Adipose tissue (tissue), 3 donors: ENCODE data around the gene SLC22A17. TPM values are rescaled to one million over a fixed set of nuclear protein-coding genes. Genes with fewer than 3 reads are reported as not detected.
"Not testable (repeated sequence)": the region's sequence is repeated elsewhere in the genome, so short reads cannot be mapped to it uniquely, and the experiment has no call there.

Experiments used
- H3K27ac ChIP-seq: one replicate; pipeline ENCODE4 v1.5.1; 2013; ENCODE audit warnings: low read depth, low read length
- WGBS, 3 donors: extraction: QIAGEN DNeasy Blood & Tissue Kit; methylation state at CpG; one replicate each; pipeline ENCODE4 v1.1.7; 2013; 5-methylcytosine and 5-hydroxymethylcytosine counted together
- polyA plus RNA-seq, 3 donors: library from polyadenylated mRNA; stranded (reverse); fragments of 200-250 nt; gene quantifications; one replicate each; pipeline ENCODE4 v1.2.3, GENCODE V29; 2013
- donor health status: healthy with polysubstance abuse.
- donor health status: Bipolar disorder and iron deficiency.
- donor health status: healthy.

The SLC22A17 gene
- 1 to 10 TPM; 8.4 to 9.9 (median 9.5) TPM for polyA plus RNA-seq

DNA sequence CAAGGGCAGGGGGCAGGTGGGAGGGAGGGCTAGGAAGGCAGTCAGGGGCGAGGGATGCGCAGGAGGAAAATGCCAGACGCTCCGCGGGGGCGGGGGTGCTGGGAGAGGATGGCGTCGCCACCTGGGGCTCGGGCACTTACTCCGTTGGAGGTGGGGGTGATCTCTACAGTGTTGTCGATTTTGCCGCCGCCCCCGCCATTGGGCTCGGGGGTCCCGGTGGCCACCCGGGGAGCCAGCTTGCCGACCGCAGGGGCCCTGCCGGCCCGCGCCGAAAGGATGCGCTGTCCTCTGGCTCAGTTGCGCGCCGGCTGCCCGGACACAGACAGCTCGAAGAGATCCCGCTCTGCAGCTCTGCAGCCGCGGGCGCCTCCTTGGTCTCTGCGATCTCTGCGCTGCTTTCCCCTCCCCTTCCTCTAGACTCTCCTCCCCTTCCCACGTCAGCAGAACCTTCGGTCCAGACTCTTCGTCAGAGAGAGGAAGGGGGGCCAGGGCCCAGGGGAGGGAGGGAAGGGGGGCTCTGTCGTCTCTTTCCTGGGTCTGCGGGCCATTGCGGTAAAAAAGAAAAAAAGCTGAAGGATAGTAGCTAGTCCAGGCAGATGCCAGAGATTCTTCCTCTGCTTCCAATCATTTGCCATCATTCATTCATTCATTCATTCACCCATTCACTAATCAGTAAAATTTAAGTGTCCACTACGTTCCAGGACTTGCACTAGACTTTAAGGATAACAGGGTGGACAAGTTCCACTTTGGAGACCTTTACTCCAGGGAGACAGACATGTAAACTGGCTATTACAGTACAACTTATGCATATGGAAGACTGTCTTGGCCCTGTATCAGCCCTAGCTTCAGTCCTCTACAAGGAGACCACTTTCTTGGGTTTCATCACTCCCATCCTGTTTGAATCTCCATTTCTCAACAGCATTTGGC is at the start of gene SLC22A17:
SLC22A17 (minus strand) TSS at position 382 of the 927 bp plus-strand sequence.
- no peak within 1 kb of the TSS for H3K27ac ChIP-seq
- 1 to 2% (median 2%) methylated on average over 31 to 42 of the region's 42 CpGs for WGBS, 3 donors

DNA sequence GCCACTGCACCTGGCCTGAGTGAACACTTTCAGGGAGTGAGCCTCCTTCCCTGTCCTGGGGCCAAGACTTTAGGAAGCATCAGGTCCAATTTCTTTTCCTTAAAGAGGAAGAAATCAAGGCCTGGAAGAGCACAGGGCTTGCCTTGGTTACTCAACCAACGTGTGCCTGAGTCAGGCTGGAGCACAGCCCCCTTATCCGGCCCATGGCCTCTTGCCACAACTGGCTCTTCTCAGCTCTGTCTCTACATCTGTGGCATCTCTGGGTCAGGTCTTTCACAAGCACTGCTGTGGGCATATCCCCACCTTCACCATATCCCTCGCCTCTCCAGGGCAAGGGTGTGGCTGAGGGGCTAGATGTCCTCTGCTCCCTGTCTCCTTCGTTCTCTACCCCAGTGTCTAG is 48.6 kb upstream of the SLC22A17 start:
- H3K27ac ChIP-seq: no peak overlapping the region
- 58 to 82% (median 70%) methylated on average over 4 of the region's 4 CpGs for WGBS, 3 donors

DNA sequence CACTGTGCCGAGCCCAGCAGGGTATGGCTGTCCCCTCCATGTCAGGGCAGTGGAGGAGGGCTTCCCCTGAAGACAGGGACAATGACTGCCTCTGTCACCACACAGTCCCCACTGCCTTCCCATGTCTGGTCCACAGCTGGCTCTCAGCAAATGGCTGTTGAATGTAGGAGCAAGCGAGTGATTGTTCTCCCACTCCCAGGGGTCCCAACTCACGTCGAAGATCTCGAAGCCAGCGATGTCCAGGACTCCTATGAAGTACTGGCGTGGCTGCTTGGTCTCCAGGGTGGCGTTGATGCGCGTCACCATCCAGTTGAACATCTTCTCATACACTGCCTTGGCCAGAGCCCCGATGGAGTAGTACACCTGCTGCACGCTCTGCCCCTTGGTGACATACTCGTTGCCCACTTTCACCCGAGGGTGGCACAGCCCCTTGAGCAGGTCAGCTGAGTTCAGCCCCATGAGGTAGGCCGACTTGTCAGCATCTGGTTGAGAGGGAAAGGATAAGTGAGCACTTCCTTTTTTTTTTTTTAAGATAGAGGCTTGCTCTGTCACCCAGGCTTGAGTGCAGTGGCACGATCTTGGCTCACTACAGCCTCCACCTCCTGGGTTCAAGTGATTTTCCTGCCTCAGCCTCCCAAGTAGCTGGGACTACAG is 47.9 kb upstream of the SLC22A17 start:
- not testable (repeated sequence) for H3K27ac ChIP-seq
- 79 to 93% (median 85%) methylated on average over 16 of the region's 16 CpGs for WGBS, 3 donors

DNA sequence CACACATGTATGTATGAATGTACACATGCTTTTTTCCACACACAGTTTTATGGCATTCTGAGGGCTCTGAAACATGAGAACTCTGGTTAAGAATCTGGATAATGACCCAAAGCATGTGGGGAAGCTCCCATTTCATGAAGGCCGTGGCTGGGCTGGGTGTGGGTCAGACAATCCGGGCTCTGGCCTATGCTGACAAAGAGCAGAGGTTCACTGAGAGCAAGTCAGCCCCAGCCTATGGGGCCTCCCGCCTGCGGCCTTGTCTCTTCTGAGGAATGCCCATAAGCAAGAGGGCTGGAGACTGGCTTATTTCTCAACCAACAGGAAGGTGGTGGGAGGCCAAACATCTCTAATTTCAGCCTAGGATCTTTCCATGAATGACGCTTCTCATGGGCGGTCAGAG is 46.9 kb upstream of the SLC22A17 start:
- WGBS, 3 donors: 71 to 83% (median 76%) methylated on average over 6 of the region's 6 CpGs
- no peak overlapping the region for H3K27ac ChIP-seq

DNA sequence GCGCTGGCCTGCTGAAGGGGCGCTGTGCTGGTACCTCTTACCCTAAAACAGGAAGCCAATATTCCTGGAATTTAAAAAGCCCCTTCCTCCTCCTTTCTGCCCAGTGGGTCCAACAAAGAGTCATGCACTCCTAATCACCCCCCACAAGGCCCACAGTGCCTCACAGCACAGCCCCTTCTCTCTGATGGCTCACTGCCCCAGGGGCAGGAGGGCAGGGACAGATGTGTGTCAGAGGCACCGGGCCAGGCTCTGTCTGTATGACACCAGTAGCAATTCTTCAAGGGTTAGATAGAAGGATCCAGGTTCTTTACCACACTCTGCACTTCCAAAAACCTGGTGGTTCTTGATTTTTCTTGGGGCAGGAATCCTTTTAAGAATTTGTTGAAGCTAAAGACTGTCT is 46.4 kb upstream of the SLC22A17 start:
- 87 to 90% (median 87%) methylated on average over 3 of the region's 3 CpGs for WGBS, 3 donors
- H3K27ac ChIP-seq: no peak overlapping the region

DNA sequence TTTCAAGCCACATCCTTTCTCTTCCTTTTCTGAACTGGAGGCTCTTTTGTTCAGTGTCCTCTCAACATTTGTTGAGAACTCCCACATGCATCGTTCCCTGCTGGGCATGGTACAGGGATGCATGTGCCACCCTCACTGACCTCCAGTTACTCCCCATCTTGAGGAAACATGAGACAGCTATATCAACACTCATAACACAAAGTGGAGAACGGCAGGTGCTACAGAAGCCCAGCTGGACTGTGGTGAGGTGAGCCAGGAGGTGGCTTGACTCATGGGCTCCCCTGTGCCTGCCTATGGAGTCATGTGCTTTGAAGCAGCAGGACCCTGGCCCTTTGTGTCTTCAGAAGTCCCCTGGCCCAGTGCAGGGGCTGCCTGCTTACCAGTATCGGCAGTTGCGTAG is 45.7 kb upstream of the SLC22A17 start:
- H3K27ac ChIP-seq: no peak overlapping the region
- 79 to 87% (median 85%) methylated on average over 4 of the region's 4 CpGs for WGBS, 3 donors

DNA sequence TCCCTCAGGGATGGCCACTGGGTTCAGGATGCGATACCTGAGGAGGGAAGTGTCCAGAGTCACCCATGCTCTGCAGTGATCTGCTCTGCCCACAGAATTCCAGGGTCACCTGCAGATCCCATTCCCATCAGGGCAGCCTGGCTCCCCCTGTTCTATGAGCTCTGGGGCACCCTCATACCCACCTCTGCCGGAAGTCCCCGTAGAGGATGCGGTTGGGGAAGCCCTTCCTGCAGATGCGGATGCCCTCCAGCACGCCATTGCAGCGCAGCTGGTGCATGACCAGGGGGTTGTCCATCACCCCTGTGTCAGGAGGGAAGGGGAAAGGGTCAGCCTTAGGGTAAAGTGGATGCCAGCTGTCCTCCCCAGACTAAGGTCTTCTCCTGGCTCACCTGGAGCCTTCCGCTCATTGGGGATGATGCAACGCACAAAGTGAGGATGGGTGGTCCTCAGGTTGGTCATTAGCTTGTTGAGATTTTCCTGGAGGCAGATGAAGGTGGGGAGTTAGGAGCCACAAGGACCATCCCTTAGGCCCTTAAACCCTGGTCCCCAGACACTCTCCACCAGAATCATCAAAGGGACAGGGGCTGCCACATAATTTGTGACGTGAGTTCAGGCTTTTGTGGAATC is 44.2 kb upstream of the SLC22A17 start:
- no peak overlapping the region for H3K27ac ChIP-seq
- 90 to 95% (median 91%) methylated on average over 10 of the region's 10 CpGs for WGBS, 3 donors

DNA sequence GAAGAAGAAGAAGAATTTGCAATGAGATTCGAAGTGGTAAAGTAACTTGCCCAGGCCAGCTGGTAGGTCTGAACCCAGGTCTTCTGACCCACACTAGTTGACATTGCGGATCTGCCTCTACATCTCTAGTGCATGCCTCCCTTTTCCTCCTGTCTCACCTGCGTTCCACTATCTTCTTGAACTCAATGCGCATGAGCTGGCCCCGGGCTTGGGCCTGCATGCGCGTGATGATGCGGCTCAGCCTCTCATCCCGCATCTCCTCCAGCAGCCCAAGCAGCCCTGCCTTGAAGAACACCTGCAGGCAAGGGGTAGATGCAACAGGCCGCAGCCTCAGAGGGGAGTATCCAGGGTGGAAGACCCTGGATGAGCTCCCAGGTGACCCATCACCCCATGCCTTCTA is 43.4 kb upstream of the SLC22A17 start:
- WGBS, 3 donors: 90 to 93% (median 91%) methylated on average over 10 of the region's 10 CpGs
- H3K27ac ChIP-seq: no peak overlapping the region

DNA sequence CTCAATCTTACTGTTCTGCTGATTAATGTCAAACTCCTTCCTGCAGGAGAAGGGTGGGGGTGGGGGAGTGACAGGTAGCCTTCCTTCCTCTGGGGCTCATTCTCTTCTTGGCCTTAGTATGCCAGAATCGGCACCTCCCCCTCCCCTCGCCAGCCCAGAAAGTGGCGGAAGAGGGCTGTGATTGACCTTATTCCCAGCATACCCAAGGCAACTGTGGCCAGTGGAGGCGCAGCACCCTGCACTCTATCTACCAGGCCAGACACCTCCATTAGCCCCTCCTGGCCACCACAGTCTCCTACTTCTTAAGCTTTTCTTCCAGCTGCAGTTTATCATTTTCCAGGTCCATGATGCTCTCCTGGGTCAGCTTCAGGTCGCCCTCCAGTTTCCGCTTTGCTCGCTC is 39.9 kb upstream of the SLC22A17 start:
- WGBS, 3 donors: 70 to 77% (median 71%) methylated on average over 7 of the region's 7 CpGs
- H3K27ac ChIP-seq: no peak overlapping the region

DNA sequence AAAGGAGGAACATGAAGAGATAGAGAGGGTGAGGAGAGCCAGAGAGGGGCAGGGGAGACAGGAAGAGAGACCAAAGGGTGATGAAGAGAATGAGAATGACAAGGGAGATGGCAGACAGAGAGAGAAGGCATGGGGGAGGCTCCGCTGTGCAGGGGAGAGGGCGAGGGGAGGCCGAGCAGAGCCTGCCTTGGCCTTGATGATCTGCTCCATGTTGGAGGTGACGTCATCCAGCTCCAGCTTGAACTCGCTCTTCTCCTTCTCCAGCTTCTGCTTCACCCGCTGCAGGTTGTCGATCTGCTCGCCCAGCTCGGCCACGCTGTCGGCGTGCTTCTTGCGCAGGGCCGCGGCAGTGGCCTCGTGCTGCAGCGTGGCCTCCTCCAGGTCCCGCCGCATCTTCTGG is 37.2 kb upstream of the SLC22A17 start:
- not testable (repeated sequence) for H3K27ac ChIP-seq
- 81 to 86% (median 83%) methylated on average over 3 to 4 of the region's 19 CpGs for WGBS, 3 donors

DNA sequence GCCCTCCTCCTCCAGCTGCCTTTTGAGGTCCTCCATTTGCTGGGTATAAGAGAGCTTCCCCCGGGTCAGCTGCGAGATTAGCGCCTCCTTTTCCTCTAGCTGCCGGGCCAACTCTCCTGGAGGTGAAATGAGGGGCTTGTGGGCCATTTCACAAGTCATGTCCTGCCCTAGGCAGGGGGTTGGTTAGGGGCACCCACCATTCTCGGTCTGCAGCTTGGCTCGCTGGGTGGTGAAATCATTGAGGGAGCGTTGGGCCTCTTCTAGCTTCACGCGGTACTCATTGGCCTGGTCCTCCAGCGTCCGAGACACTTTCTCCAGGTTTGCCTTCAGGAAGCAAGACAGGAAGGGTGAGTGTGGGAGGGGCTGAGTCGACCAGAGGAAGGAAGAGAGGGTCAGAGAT is 36.7 kb upstream of the SLC22A17 start:
- WGBS, 3 donors: 54 to 78% (median 59%) methylated on average over 12 of the region's 12 CpGs
- H3K27ac ChIP-seq: no peak overlapping the region

DNA sequence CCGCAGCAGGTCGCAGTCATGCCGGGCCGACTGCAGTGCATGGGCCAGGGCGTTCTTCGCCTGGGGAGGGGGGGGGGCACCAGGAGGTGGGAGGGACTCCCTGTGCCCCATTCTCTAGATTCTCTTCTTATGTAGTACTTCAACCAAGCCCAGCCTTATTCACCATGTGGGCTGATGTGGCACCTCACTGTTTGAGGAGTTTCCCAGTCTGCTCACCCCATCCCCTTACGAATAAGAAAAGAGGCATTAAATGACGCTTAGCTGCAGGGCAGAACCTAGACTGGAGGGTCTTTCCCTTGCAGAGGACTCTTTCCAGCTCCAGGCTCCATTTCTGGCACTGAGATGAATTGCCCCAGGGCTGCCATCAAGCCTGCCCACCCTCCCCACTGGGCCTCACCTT is 36.3 kb upstream of the SLC22A17 start:
- H3K27ac ChIP-seq: no peak overlapping the region
- 84 to 94% (median 89%) methylated on average over 8 of the region's 8 CpGs for WGBS, 3 donors

DNA sequence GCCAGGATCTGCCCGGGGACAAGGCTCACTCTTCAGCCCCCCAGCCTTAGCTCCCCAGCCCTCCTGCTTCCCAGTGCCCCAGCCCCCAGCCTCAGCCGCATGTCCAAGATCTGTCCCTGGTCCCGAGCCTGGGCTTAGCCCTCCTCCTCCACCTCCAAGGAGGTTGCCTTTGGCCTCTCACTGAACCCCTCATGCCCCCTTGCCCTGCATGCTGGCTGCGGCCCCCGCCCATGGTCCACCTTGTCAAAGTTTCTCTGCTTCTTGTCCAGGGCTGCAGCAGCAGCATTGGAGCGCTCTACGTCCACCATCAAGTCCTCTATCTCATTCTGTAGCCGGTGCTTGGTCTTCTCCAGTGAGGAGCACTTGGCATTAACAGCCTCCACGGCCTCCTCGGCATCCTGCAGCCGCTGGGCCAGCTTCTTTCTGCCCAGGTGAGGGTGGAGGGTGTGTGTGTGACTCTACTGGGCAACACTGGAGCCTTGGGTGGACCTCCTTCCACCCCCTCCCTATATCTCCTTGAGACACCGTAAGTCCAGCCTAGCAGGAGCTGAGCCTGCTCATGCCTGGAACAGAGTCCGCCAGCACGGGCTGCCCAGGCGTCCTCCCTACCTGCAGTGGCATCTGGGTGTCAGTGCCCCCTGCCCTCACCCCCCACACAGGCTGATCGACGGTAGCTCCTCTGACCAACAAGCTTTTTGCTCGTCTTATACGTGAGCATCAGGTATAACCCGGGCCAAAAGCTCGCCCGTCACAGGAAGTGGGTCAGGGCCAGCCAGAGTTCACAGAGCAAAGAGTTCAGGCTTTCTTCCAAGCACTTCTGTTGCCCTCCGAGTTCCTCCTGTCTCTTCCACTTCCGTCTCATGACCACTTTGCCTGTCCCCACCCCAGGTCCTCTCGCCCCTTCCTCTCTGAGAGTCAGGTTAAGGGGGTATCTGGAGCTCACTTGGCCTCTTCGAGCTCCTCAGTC is 35.5 kb upstream of the SLC22A17 start:
- 75 to 81% (median 78%) methylated on average over 24 to 26 of the region's 26 CpGs for WGBS, 3 donors
- H3K27ac ChIP-seq: no peak overlapping the region

DNA sequence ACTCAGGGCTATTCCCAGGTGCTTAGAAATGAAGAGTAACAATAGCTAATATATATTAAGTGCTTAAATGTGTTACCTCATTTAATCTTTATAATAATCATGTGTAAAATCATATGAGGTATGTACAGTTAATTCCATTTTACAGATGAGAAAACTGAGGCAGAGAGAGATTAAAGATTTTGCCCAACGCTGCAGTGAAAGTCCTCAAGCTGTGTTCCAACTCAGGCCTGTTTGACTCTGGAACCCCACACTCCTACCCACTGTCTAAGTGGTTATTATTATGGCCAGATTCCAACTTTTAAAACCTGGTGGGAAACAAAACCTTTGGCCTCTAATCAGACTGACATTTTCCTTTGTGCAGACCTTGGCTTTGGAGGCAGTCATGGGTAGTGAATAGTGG is 34.3 kb upstream of the SLC22A17 start:
- 90 to 97% (median 97%) methylated on average over 1 of the region's 1 CpG for WGBS, 3 donors
- no peak overlapping the region for H3K27ac ChIP-seq

DNA sequence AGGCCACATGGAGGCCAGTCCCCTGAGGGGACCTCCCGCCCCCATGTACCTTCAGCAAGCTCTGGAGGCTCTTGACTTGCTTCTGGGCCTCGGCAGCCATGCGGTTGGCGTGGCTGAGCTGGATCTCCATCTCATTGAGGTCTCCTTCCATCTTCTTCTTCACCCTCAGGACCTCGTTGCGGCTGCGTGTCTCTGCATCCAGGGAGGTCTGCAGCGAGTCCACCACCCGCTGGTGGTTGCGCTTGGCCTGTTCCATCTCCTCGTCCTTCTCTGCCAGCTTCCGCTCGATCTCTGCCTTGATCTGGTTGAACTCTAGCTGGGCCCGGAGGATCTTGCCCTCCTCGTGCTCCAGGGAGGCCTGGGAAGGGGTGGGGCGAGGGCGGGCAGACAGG is 33.6 kb upstream of the SLC22A17 start:
- not testable (repeated sequence) for H3K27ac ChIP-seq
- WGBS, 3 donors: 86 to 89% (median 88%) methylated on average over 17 of the region's 17 CpGs

DNA sequence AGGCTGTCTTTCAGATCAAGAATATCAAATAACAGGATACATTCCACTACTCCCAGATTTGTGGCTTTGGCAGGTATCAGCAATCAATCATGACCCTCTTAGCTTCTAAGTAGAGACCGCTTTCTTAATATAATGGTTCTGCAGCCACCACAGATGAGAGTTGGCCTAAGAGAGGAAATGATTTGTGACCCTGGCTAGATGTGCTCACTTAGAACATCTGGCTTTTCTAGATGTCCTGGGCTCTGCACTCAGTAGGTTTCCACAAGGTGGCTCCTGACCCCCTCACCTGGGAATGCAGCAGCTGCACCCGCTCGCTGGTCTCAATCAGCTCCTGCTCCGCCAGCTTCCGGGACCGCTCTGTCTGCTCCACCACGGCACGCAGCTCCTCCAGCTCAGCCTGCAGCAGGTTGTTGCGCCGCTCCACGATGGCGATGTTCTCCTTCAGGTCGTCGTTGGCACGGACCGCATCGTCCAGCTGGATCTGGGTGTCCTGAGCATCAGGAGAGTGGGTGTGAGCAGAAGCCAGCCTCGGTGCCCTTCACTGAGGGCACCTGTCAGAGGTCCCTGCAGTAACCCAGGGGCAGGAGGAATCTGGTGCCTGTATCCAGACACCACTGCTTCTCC is 33.1 kb upstream of the SLC22A17 start:
- H3K27ac ChIP-seq: no peak overlapping the region
- WGBS, 3 donors: 36 to 90% (median 84%) methylated on average over 14 to 18 of the region's 18 CpGs

DNA sequence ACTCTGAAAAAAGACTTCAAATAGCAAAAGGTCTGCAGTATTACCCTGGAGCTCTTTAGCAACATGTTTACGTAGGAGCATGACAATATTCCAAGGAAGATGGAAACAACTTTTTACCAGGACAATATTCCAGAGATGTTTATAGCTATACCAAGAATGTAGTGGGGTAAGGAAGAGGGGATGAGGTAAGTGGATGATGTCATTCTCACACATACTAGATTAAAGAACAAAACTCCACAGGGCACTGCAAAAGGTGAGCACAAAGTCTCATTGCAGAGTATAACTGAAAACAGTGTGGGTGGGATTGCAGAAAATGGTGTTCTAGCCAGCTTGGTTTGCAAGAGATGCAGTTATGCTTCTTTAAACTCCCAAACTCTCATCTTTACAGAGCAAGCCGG is 32.6 kb upstream of the SLC22A17 start:
- 58 to 80% (median 78%) methylated on average over 2 of the region's 2 CpGs for WGBS, 3 donors
- H3K27ac ChIP-seq: no peak overlapping the region
